K562 (cell line): ENCODE measurements around the gene UBL7. TPM values are rescaled to one million over a fixed set of nuclear protein-coding genes. Genes with fewer than 3 reads are reported as not detected.

Experiments used
- ATAC-seq: fragments of 200-7000 bp; cut with Tn5 transposase; 3 replicates; pipeline ENCODE4 v1.9.1; 2020; ENCODE audit warnings: moderate library complexity
- BruUV-seq: library from RNA; stranded (reverse); fragments of 400-500 nt; replicated peaks from 2 replicates; lab custom pipeline; 2021; lab: Mats Ljungman, UMichigan
- CTCF ChIA-PET: fragments of 300-600 bp; formaldehyde crosslinking; extraction: SDS; loops from one replicate; lab custom pipeline; 2021; ENCODE audit warnings: low intra/inter-chr PET ratio; lab: Yijun Ruan, JAX
- POLR2A ChIA-PET: fragments of 300-600, 350-650 bp; sonication (Branson Sonifier 250); formaldehyde crosslinking; extraction: SDS; loops from one replicate; lab custom pipeline; 2021; ENCODE audit warnings: antibody characterized with exemption, inconsistent platforms; lab: Yijun Ruan, JAX
- DNase-seq, 4 experiments: peaks; one replicate each; pipeline versions ENCODE4 v3.0.0 to v3.0.0-alpha.2; 2011 to 2018; ENCODE audit warnings: low spot score in 3 of 4, mixed read lengths in 3 of 4; ENCODE audit errors: extremely low read depth in 1 of 4
- FAIRE-seq: peaks from 2 replicates; lab custom pipeline; 2011; peaks lifted over from hg19 to GRCh38; lab: Jason Lieb, UNC
- H2AFZ ChIP-seq: 2 replicates; pipeline ENCODE4 v1.6.0; 2011; ENCODE audit warnings: low read depth, low read length, control low read depth, inconsistent platforms
- H3K27ac ChIP-seq: fragments of 200-600 bp; 3 replicates; pipeline ENCODE4 v1.8.0; 2011; ENCODE audit warnings: low read depth, mild to moderate bottlenecking, control low read depth, inconsistent platforms, low read length, moderate library complexity, mixed read lengths; ENCODE audit errors: extremely low read depth
- H3K27me3 ChIP-seq, 2 experiments: fragments of 300-600 bp in 1 of 2; 2 replicates in 1 of 2; 3 replicates in 1 of 2; pipeline versions ENCODE4 v1.6.0 to v1.8.0; 2011; ENCODE audit warnings: inconsistent platforms in 2 of 2, low read length in 2 of 2, mild to moderate bottlenecking in 1 of 2, mixed read lengths in 1 of 2, moderate library complexity in 1 of 2; ENCODE audit not compliant: control insufficient read depth in 2 of 2, insufficient read depth in 2 of 2
- H3K36me3 ChIP-seq: fragments of 300-600 bp; 3 replicates; pipeline ENCODE4 v1.8.0; 2011; ENCODE audit warnings: mild to moderate bottlenecking, low read length, inconsistent platforms; ENCODE audit not compliant: control insufficient read depth, insufficient read depth
- H3K4me1 ChIP-seq, 2 experiments: fragments of 200-600 bp in 1 of 2; replicated peaks in 1 of 2; 2 replicates in 1 of 2; 3 replicates in 1 of 2; pipeline versions ENCODE4 v1.5.1 to v1.8.0; 2011; ENCODE audit warnings: inconsistent platforms in 2 of 2, low read length in 2 of 2, mild to moderate bottlenecking in 1 of 2, mixed read lengths in 1 of 2, moderate library complexity in 1 of 2; ENCODE audit not compliant: control insufficient read depth in 2 of 2, insufficient read depth in 2 of 2
- H3K4me2 ChIP-seq: 2 replicates; pipeline ENCODE4 v1.6.1; 2011; ENCODE audit warnings: low read length, control low read depth, inconsistent platforms, mixed read lengths; ENCODE audit not compliant: insufficient read depth
- H3K4me3 ChIP-seq: fragments of 200-600 bp; sonication (generic), shearing (Covaris generic); 2 replicates; pipeline ENCODE4 v1.5.1; 2016; ENCODE audit warnings: control low read depth, inconsistent platforms
- H3K79me2 ChIP-seq: fragments of 200-600 bp; 3 replicates; pipeline ENCODE4 v1.8.0; 2011; ENCODE audit warnings: low read length, inconsistent platforms; ENCODE audit not compliant: control insufficient read depth, insufficient read depth
- H3K9ac ChIP-seq, 2 experiments: 2 replicates each; pipeline versions ENCODE4 v1.6.0 to v1.6.1; 2011; ENCODE audit warnings: low read depth in 2 of 2, low read length in 2 of 2, control low read depth in 1 of 2, inconsistent platforms in 1 of 2, mild to moderate bottlenecking in 1 of 2, mixed read lengths in 1 of 2; ENCODE audit not compliant: insufficient read depth in 1 of 2
- H3K9me1 ChIP-seq: one replicate; pipeline ENCODE4 v1.6.0; 2011; ENCODE audit warnings: inconsistent platforms, mild to moderate bottlenecking, low read length, moderate library complexity; ENCODE audit not compliant: control insufficient read depth, insufficient read depth
- H3K9me3 ChIP-seq: replicated peaks from 2 replicates; pipeline ENCODE4 v1.5.1; 2011; ENCODE audit warnings: low read depth, low read length, inconsistent platforms; ENCODE audit not compliant: control insufficient read depth, insufficient read depth
- H4K20me1 ChIP-seq: replicated peaks from 2 replicates; pipeline ENCODE4 v1.6.1; 2011; ENCODE audit warnings: low read length, inconsistent platforms, mixed read lengths; ENCODE audit not compliant: control insufficient read depth, insufficient read depth
- CTCF ChIP-seq, 3 experiments: IDR thresholded peaks in 2 of 3; conservative IDR thresholded peaks in 1 of 3; 2 replicates each; pipeline ENCODE4 v1.5.1; 2011 to 2012; ENCODE audit warnings: low read length in 3 of 3, mild to moderate bottlenecking in 3 of 3, control low read depth in 2 of 3, improper control_type of control experiment in 1 of 3, inconsistent platforms in 1 of 3, low read depth in 1 of 3, mixed read lengths in 1 of 3, moderate library complexity in 1 of 3; ENCODE audit not compliant: insufficient read depth in 2 of 3
- ESRRA ChIP-seq: fragments of 450-650 bp; IDR thresholded peaks from 2 replicates; pipeline ENCODE4 v1.6.1; 2014; ENCODE audit warnings: low read depth, mild to moderate bottlenecking, moderate library complexity, borderline replicate concordance
- SIN3B ChIP-seq: fragments of 450-650 bp; IDR thresholded peaks from 2 replicates; pipeline ENCODE4 v1.6.1; 2017; ENCODE audit warnings: low read depth, mild to moderate bottlenecking, moderate library complexity
- TEAD4 ChIP-seq, 2 experiments: sonication (generic) in 1 of 2; formaldehyde crosslinking in 1 of 2; IDR thresholded peaks; 2 replicates each; pipeline versions ENCODE4 v1.6.1 to v1.8.0; 2012 to 2022; ENCODE audit warnings: borderline replicate concordance in 1 of 2, inconsistent platforms in 1 of 2, low read length in 1 of 2, mild to moderate bottlenecking in 1 of 2, missing genetic modification reagents in 1 of 2
- USF2 ChIP-seq: sonication (generic); formaldehyde crosslinking; IDR thresholded peaks from 2 replicates; pipeline ENCODE4 v1.5.0; 2020; ENCODE audit warnings: missing genetic modification reagents
- WGBS: fragments of 100-300 bp; shearing (Covaris generic); methylation state at CpG from one replicate; pipeline ENCODE4 v1.1.6; 2016; ENCODE audit warnings: low coverage, mixed read lengths; ENCODE audit not compliant: insufficient coverage; ENCODE audit errors: missing lambda C conversion rate; 5-methylcytosine and 5-hydroxymethylcytosine counted together
- in situ Hi-C: fragments of 300-500 bp; cut with MboI; formaldehyde crosslinking; loops from 4 replicates; pipeline ENCODE4 v1.15.0; 2018; ENCODE audit warnings: inconsistent platforms, mixed read lengths
- intact Hi-C: fragments of 100-400 bp; cut with micrococcal nuclease; formaldehyde crosslinking; loops from 2 replicates; pipeline ENCODE4 v1.14.2; 2022
- polyA plus RNA-seq, 8 experiments: library from polyadenylated mRNA; depleted of rRNA in 4 of 8; stranded (reverse) in 5 of 8; unstranded in 3 of 8; fragments of >200 nt; fragmentation: Nextera tagmentation in 2 of 8; fragmentation: Illumina TruSeq in 1 of 8; extraction: Ambion mirVana in 2 of 8; extraction: Trizol in 1 of 8; gene quantifications; 2 replicates each; pipeline versions ENCODE4 v1.2.1 to v1.2.3, GENCODE V29; 2011 to 2014; ENCODE audit warnings: inconsistent platforms in 1 of 8, missing spikeins in 1 of 8
- total RNA-seq, 7 experiments: library from RNA; depleted of rRNA in 6 of 7; stranded (reverse); fragments of >200 nt in 6 of 7; fragmentation: Illumina TruSeq in 2 of 7; extraction: Trizol in 2 of 7; gene quantifications; 2 replicates each; pipeline versions ENCODE4 v1.2.1 to v1.2.3, GENCODE V29; 2011 to 2021; ENCODE audit warnings: low replicate concordance in 1 of 7

Gene UBL7
- total and polyA plus RNA-seq, 9 of the 15 experiments (the other 6 are each of a cell fraction or from before 2014, with no cell fraction given), result 19.2 to 63.4 (median 44.9) TPM

GRCh38 chr15:74442063-74442462 lies 18.9 kb downstream of the UBL7 start:
- Histone ChIP-seq H2AFZ (no peak overlapping the region), H3K9me3 (no peaks in the 10 kb centered on the region), H3K4me3 (no peak overlapping the region), H3K27ac (no peak overlapping the region), H3K4me1 (peaks cover under 1 to 8% of the 10 kb centered on the region in 2 experiments; a peak in 4 of 5 replicates), H3K4me2 (no peak overlapping the region), H3K9ac (no peak overlapping the region), H3K9me1 (no peaks in the 10 kb centered on the region), H3K27me3 (no peaks in the 10 kb centered on the region), H4K20me1 (no peaks in the 10 kb centered on the region), H3K79me2 (no peaks in the 10 kb centered on the region), H3K36me3 (peaks cover 14% of the 10 kb centered on the region; the same call in 2 of the 3 replicates)
- ChIA-PET POLR2A (interaction anchor here (0.5 to 1.0 kb wide), 5 partner anchors 35 to 159 kb away, joined by 3 to 5 read pairs (median 3); no protein-coding TSS in a partner anchor), CTCF (no interaction called here)
- ATAC-seq, result no peak
- in situ Hi-C loops (no loop called here), intact Hi-C loops (no loop called here)
- no peak for DNase-seq
- TF ChIP-seq TEAD4 (IDR thresholded peaks at IDR 0.05; ENCODE audit: low read length), result no peak
- no peak for TF ChIP-seq TEAD4 (CRISPR knock-in tag; IDR thresholded peaks at IDR 0.05; ENCODE audit: borderline replicate concordance)
- no peak for TF ChIP-seq SIN3B
- 0 out of 2 replicates have a peak, but pooled peaks have one; percentile 16 for TF ChIP-seq ESRRA
- FAIRE-seq, result no peak
- no TSS peak for BruUV-seq
- 65% methylated on average over 3 of the region's 3 CpGs for WGBS

- in situ Hi-C loops (no loop called here), intact Hi-C loops (no loop called here)
- peak overlapping the region in 1 of 2 experiments; percentile 50; a peak in 1 of 4 replicates for H3K9ac ChIP-seq
- H3K27me3 ChIP-seq, result no peaks in the 10 kb centered on the region
- H3K4me3 ChIP-seq, result no peak overlapping the region
- H2AFZ ChIP-seq, result no peak overlapping the region
- WGBS, result 31% methylated on average over 6 of the region's 6 CpGs
- H3K9me3 ChIP-seq, result no peaks in the 10 kb centered on the region
- H3K79me2 ChIP-seq, result no peaks in the 10 kb centered on the region
- CTCF ChIA-PET, result no interaction called here
- TF ChIP-seq CTCF (IDR thresholded peaks at IDR 0.05 in 2 of 3, conservative IDR thresholded peaks at IDR 0.05 in 1 of 3; ENCODE audit: insufficient read depth in 2 of 3, low read depth in 1 of 3, low read length in 3 of 3) (0 out of 6 replicates have a peak, but pooled peaks of 1 of the 3 experiments have one; percentile 1), USF2 (CRISPR knock-in tag) (no peak)
- H3K4me2 ChIP-seq, result no peak overlapping the region
- H3K9me1 ChIP-seq, result no peaks in the 10 kb centered on the region
- BruUV-seq, result no TSS peak
- POLR2A ChIA-PET, result interaction anchor here (0.5 to 1.0 kb wide), 3 partner anchors 34 to 70 kb away, joined by 3 read pairs; no protein-coding TSS in a partner anchor
- H3K4me1 ChIP-seq, result peaks cover 5 to 15% of the 10 kb centered on the region in 2 experiments; a peak in 4 of 5 replicates
- H3K36me3 ChIP-seq, result peaks cover 9% of the 10 kb centered on the region; the same call in 2 of the 3 replicates
- H4K20me1 ChIP-seq, result no peaks in the 10 kb centered on the region
- no peak for ATAC-seq
- no peak for DNase-seq
- FAIRE-seq, result no peak
- no peak overlapping the region for H3K27ac ChIP-seq
These were observed 19.6 kb downstream of the UBL7 start for GRCh38 chr15:74441248-74441941.
